Measurements from ENCODE around the gene TSGA10IP. TPM values are rescaled to one million over a fixed set of nuclear protein-coding genes. Genes with fewer than 3 reads are reported as not detected.

The TSGA10IP gene
- total RNA-seq (2014; rRNA removed; shearing (Covaris generic)) = not detected in 2 replicates
- not detected in 2 replicates for total RNA-seq (2022)
- not detected for Bru-seq, nascent RNA
- not detected for BruChase-seq, experiment 1, labeled RNA remaining after a 6-hour chase
- BruChase-seq, experiment 2, labeled RNA remaining after a 2-hour chase = not detected
- long read RNA-seq = 0 reads

DNA sequence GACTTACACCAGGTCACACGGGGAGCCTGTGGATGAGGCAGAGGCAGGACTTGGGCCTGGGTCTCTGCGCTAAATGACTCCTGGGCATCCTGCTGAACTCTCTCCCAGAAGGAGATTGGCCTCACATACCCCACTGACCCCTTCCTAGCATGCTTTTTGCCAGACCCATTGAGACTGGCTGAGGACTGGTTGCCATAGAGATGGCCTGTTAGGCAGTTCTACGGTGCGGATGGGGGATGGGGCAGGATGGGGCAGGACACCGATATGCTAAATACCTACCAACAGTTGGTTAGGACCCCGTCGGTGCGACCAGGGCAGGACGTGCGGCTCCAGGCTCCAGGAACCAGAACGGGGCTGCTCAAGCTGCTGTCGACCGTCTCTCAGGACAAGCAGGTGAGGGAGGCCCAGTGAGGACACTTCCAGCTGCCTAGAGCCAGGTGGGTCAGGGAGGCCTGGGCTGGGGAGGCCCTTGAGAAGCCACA is at the start of gene TSGA10IP:
Gene TSGA10IP, plus strand, starts transcription at position 51 of the 482 bp plus-strand sequence. Its CDS starts 196 bp downstream, at position 247.
- DNase-seq (ENCODE audit: low spot score) = no peak
- no TSS peak for BruUV-seq (replicated peaks)
- no peak within 1 kb of the TSS for H3K27ac ChIP-seq (ENCODE audit: low read depth, low read length, poor library complexity, severe bottlenecking)
- H3K4me2 ChIP-seq (ENCODE audit: low read length) = no peak within 1 kb of the TSS
- peaks cover 4% of the 10 kb centered on the region for H3K4me1 ChIP-seq (ENCODE audit: insufficient read depth, low read length, poor library complexity, severe bottlenecking)
- H4K20me1 ChIP-seq (ENCODE audit: insufficient read depth, low read length) = no peaks in the 10 kb centered on the region
- CTCF ChIA-PET (ENCODE audit: unreplicated experiment) = no interaction called here
- no peaks in the 10 kb centered on the region for H3K36me3 ChIP-seq (ENCODE audit: insufficient read depth, low read length)
- no peaks in the 10 kb centered on the region for H3K79me2 ChIP-seq (ENCODE audit: insufficient read depth, low read depth, low read length)
- TF ChIP-seq, protein P1, sequence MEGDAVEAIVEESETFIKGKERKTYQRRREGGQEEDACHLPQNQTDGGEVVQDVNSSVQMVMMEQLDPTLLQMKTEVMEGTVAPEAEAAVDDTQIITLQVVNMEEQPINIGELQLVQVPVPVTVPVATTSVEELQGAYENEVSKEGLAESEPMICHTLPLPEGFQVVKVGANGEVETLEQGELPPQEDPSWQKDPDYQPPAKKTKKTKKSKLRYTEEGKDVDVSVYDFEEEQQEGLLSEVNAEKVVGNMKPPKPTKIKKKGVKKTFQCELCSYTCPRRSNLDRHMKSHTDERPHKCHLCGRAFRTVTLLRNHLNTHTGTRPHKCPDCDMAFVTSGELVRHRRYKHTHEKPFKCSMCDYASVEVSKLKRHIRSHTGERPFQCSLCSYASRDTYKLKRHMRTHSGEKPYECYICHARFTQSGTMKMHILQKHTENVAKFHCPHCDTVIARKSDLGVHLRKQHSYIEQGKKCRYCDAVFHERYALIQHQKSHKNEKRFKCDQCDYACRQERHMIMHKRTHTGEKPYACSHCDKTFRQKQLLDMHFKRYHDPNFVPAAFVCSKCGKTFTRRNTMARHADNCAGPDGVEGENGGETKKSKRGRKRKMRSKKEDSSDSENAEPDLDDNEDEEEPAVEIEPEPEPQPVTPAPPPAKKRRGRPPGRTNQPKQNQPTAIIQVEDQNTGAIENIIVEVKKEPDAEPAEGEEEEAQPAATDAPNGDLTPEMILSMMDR (conservative IDR thresholded peaks at IDR 0.05; ENCODE audit: low read length) = no peak
- no peak for TF ChIP-seq EZH2phosphoT487 (IDR thresholded peaks at IDR 0.05; ENCODE audit: borderline replicate concordance, low read depth, low read length)
- intact Hi-C loops (cut with micrococcal nuclease; ENCODE audit: unreplicated experiment) = no loop called here
- H2AFZ ChIP-seq (ENCODE audit: low read length) = no peak within 1 kb of the TSS
- POLR2A ChIA-PET = no interaction called here
- no peaks in the 10 kb centered on the region for H3K9me2 ChIP-seq (ENCODE audit: insufficient read depth, low read length)
- no peaks in the 10 kb centered on the region for H3K9me3 ChIP-seq (ENCODE audit: low read length)
- H3K4me3 ChIP-seq (ENCODE audit: low read depth, low read length, poor library complexity, severe bottlenecking) = no peak within 1 kb of the TSS

DNA sequence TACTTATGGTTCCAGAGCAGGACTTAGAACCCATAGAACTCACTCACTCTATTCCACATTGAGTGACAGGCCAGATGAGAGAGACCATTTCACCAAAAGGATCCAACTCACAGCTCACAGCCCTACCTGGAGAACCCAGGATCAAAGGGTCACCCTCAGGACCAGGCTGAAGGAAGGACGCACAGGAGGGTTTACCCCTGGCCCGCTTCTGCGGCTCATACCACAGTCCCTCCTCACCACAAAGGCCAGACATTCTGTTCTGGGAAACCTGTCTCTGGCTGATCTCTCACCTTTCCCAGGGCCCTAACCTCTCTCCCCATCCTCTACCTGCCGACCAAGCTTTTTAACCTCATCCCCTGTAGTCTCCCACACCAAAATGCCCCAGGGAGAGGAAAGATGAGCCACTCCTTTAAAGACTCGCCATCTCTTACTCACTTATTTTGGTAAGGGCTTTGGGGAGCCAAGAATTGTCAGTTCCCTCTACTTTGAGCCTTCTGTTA is 49.7 kb upstream of the TSGA10IP start:
- CTCF ChIA-PET (ENCODE audit: unreplicated experiment) = no interaction called here
- intact Hi-C loops (cut with micrococcal nuclease; ENCODE audit: unreplicated experiment) = no loop called here
- H3K4me2 ChIP-seq (ENCODE audit: low read length) = no peak overlapping the region

DNA sequence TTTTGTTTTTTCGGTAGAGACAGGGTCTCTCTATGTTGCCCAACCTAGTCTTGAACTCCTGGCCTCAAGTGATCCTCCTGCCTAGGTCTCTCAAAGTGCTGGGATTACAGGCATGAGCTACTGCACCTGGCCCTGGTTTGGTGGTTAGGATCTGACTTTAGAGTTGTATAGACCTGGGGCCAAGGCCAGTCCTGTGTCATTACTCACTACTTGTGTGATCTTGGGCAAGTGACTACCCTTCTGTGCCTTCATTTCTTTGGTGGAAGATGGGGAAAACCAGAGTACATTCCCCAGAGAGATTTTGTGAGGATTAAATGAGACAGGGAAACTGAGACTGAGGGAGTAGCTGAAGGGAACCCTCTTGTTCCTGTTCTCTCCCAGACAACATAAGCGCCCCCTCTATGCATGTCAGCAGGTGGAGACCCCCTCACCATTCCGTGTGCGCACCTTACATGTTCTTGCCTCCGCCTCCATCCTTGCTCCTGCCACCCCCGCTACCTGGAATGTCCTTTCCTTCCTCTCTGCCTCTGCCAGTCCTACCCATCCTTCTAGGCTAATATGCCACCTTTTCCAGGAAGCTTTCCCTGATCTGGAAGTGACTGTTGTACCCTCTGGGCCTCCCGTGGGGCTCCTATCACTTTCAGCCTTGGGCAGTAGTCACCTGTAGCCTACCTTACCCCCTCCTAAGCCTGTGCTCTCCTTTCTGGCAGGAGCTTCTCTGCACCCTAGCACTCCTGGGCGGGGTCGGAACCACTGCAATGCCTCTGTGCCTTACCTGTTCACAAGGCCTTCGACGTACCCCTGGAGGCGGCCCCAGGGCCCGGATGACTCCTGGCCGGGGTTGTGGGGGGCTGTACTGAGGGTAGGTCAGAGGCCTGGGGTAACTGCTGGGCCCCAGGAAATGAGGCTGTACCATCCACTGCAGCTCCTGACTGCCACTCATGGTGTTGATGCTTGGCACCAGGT is 49.0 kb upstream of the TSGA10IP start:
- TF ChIP-seq, protein P1 (conservative IDR thresholded peaks at IDR 0.05; ENCODE audit: low read length) = no peak
- no peak for TF ChIP-seq EZH2phosphoT487 (IDR thresholded peaks at IDR 0.05; ENCODE audit: borderline replicate concordance, low read depth, low read length)
- peaks cover 44% of the 10 kb centered on the region for H3K4me1 ChIP-seq (ENCODE audit: insufficient read depth, low read length, poor library complexity, severe bottlenecking)
- CTCF ChIA-PET (ENCODE audit: unreplicated experiment) = no interaction called here
- H3K4me3 ChIP-seq (ENCODE audit: low read depth, low read length, poor library complexity, severe bottlenecking) = no peak overlapping the region
- no peaks in the 10 kb centered on the region for H3K9me2 ChIP-seq (ENCODE audit: insufficient read depth, low read length)
- no peak overlapping the region for H2AFZ ChIP-seq (ENCODE audit: low read length)
- no TSS peak for BruUV-seq (replicated peaks)
- no peak overlapping the region for H3K4me2 ChIP-seq (ENCODE audit: low read length)
- intact Hi-C loops (cut with micrococcal nuclease; ENCODE audit: unreplicated experiment) = no loop called here
- H3K36me3 ChIP-seq (ENCODE audit: insufficient read depth, low read length) = peaks cover 3% of the 10 kb centered on the region; the same call in 1 of the 2 replicates
- POLR2A ChIA-PET = interaction anchor here (0.6 kb wide), 1 partner anchor 200 kb away, joined by 3 read pairs; no protein-coding TSS in a partner anchor
- H3K27ac ChIP-seq (ENCODE audit: low read depth, low read length, poor library complexity, severe bottlenecking) = no peak overlapping the region
- peaks cover 5% of the 10 kb centered on the region; the same call in 1 of the 2 replicates for H4K20me1 ChIP-seq (ENCODE audit: insufficient read depth, low read length)
- no peak for DNase-seq (ENCODE audit: low spot score)
- H3K9me3 ChIP-seq (ENCODE audit: low read length) = no peaks in the 10 kb centered on the region
- H3K79me2 ChIP-seq (ENCODE audit: insufficient read depth, low read depth, low read length) = peaks cover 18% of the 10 kb centered on the region

More for the DNA sequence above, 49.7 kb upstream of the TSGA10IP start:
- no peak for TF ChIP-seq EZH2phosphoT487 (IDR thresholded peaks at IDR 0.05; ENCODE audit: borderline replicate concordance, low read depth, low read length)
- DNase-seq (ENCODE audit: low spot score) = no peak
- POLR2A ChIA-PET = interaction anchor here (0.5 kb wide), 1 partner anchor 59 kb away, joined by 5 read pairs; no protein-coding TSS in a partner anchor
- Histone ChIP-seq H3K9me3 (ENCODE audit: low read length) (no peaks in the 10 kb centered on the region), H3K9me2 (ENCODE audit: insufficient read depth, low read length) (no peaks in the 10 kb centered on the region), H3K27ac (ENCODE audit: low read depth, low read length, poor library complexity, severe bottlenecking) (no peak overlapping the region), H3K79me2 (ENCODE audit: insufficient read depth, low read depth, low read length) (peaks cover 25% of the 10 kb centered on the region), H3K36me3 (ENCODE audit: insufficient read depth, low read length) (peaks cover 5% of the 10 kb centered on the region; the same call in 1 of the 2 replicates), H4K20me1 (ENCODE audit: insufficient read depth, low read length) (peaks cover 5% of the 10 kb centered on the region; the same call in 1 of the 2 replicates), H2AFZ (ENCODE audit: low read length) (no peak overlapping the region), H3K4me3 (ENCODE audit: low read depth, low read length, poor library complexity, severe bottlenecking) (no peak overlapping the region), H3K4me1 (ENCODE audit: insufficient read depth, low read length, poor library complexity, severe bottlenecking) (peaks cover 41% of the 10 kb centered on the region)
- BruUV-seq (replicated peaks) = no TSS peak
